Smooth muscle cell (in vitro differentiated cells): ENCODE data around the gene MRGPRF. TPM values are rescaled to one million over a fixed set of nuclear protein-coding genes. Genes with fewer than 3 reads are reported as not detected.

Source experiments
- DNase-seq: peaks from one replicate; lab custom pipeline; 2025; ENCODE audit not compliant: unreplicated experiment; lab: John Stamatoyannopoulos, UW
- H2AFZ ChIP-seq: fragments of 200-600 bp; sonication (generic); 2 replicates; pipeline ENCODE4 v1.6.0; 2016; ENCODE audit warnings: antibody characterized with exemption, low read depth, mild to moderate bottlenecking
- H3F3A ChIP-seq: fragments of 200-600 bp; sonication (generic); 2 replicates; pipeline ENCODE4 v1.6.0; 2017; ENCODE audit warnings: antibody characterized with exemption, low read depth
- H3K27ac ChIP-seq: fragments of 200-600 bp; sonication (generic); 2 replicates; pipeline ENCODE4 v1.5.1; 2016; ENCODE audit warnings: low read depth, mild to moderate bottlenecking
- H3K27me3 ChIP-seq: fragments of 200-600 bp; sonication (generic); 2 replicates; pipeline ENCODE4 v1.6.1; 2016; ENCODE audit warnings: low read depth, mild to moderate bottlenecking
- H3K36me3 ChIP-seq: fragments of 200-600 bp; sonication (generic); 2 replicates; pipeline ENCODE4 v1.5.1; 2016; ENCODE audit warnings: low read depth
- H3K4me1 ChIP-seq: fragments of 200-600 bp; sonication (generic); 2 replicates; pipeline ENCODE4 v1.5.1; 2016; ENCODE audit warnings: low read depth
- H3K4me2 ChIP-seq: fragments of 200-600 bp; sonication (generic); 2 replicates; pipeline ENCODE4 v1.6.0; 2016; ENCODE audit warnings: mild to moderate bottlenecking
- H3K4me3 ChIP-seq: fragments of 200-600 bp; sonication (generic); 2 replicates; pipeline ENCODE4 v1.5.1; 2016; ENCODE audit warnings: mild to moderate bottlenecking
- H3K79me2 ChIP-seq: fragments of 200-600 bp; sonication (generic); 2 replicates; pipeline ENCODE4 v1.6.0; 2016; ENCODE audit warnings: low read depth, mild to moderate bottlenecking
- H3K9ac ChIP-seq: fragments of 200-600 bp; sonication (generic); 2 replicates; pipeline ENCODE4 v1.6.0; 2016; ENCODE audit warnings: low read depth
- H3K9me3 ChIP-seq: fragments of 200-600 bp; sonication (generic); replicated peaks from 2 replicates; pipeline ENCODE4 v1.5.1; 2016; ENCODE audit warnings: low read depth
- H4K20me1 ChIP-seq: fragments of 200-600 bp; sonication (generic); 2 replicates; pipeline ENCODE4 v1.6.0; 2016; ENCODE audit warnings: low read depth
- WGBS: methylation state at CpG from one replicate; pipeline ENCODE4 v1.1.7; 2016; ENCODE audit warnings: low lambda C conversion rate; 5-methylcytosine and 5-hydroxymethylcytosine counted together
- polyA plus RNA-seq: library from polyadenylated mRNA; unstranded; fragments of >200 nt; fragmentation: Nextera tagmentation; extraction: Ambion mirVana; gene quantifications from 2 replicates; pipeline ENCODE4 v1.2.1, GENCODE V29; 2016
- total RNA-seq: library from RNA; depleted of rRNA; stranded (reverse); fragments of >200 nt; gene quantifications from 2 replicates; pipeline ENCODE4 v1.2.3, GENCODE V29; 2014
- TF ChIP-seq, protein P1 (sequence below): fragments of 200-600 bp; sonication (generic); IDR thresholded peaks from 2 replicates; pipeline ENCODE4 v1.5.1; 2017; ENCODE audit warnings: borderline replicate concordance, mild to moderate bottlenecking, antibody characterized with exemption; ENCODE audit not compliant: insufficient read depth, poor library complexity, severe bottlenecking

Gene MRGPRF
- total and polyA plus RNA-seq, 2 experiments from 2014 or later: 6.7 to 17.2 TPM

DNA sequence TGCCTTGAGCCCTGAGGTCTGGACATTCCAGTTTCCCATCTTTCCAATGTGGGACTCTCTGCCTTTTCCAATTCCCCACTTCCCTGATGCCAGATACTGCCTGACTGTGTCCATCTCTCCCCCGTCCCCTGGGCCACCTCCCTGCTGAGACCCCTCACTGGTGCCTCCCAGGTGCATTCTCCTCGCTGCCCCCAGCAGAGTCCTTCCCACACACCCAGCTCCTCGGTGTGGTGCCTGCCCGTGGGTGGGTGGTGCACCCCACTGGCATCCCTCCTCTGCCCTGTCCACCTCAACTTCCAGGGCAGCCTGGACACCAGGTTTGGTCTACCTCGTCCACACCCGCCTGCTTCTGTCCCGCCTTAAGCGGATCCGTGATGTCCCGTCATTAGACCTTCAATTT lies 4.9 kb upstream of the MRGPRF start:
- TF ChIP-seq, protein P1, sequence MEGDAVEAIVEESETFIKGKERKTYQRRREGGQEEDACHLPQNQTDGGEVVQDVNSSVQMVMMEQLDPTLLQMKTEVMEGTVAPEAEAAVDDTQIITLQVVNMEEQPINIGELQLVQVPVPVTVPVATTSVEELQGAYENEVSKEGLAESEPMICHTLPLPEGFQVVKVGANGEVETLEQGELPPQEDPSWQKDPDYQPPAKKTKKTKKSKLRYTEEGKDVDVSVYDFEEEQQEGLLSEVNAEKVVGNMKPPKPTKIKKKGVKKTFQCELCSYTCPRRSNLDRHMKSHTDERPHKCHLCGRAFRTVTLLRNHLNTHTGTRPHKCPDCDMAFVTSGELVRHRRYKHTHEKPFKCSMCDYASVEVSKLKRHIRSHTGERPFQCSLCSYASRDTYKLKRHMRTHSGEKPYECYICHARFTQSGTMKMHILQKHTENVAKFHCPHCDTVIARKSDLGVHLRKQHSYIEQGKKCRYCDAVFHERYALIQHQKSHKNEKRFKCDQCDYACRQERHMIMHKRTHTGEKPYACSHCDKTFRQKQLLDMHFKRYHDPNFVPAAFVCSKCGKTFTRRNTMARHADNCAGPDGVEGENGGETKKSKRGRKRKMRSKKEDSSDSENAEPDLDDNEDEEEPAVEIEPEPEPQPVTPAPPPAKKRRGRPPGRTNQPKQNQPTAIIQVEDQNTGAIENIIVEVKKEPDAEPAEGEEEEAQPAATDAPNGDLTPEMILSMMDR: no peak

DNA sequence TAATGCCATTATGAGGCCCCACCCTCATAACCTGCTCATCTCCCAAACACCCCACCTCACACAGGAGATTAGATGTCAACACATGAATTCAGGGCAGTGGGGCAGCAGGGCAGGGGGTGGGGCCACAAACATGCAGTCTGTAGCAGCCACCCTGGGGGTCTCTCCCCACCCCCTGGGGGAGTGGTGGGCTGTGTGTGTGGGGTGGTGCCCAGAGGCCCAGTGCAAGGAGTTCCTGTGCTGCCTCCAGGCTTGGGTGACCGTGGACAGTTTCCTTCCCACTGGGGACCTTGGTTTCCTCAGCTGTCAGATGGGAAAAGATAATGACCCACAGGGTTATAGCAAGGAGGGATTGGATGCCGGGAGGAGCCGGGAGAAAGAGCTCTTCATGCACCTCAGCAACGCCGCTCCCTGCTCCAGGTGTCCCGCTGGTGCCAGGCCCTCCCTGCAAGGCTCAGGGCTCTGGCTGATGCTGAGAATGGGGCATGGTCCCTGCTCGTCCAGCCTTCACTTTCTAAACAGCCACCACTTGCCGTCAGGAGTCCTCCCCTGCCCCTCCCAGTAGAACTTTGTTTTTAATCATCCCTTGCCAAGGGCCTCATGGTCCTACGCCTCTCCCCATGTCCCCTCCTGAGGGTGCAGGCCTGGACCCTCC lies 2.0 kb upstream of the MRGPRF start:
- TF ChIP-seq, protein P1: no peak
- H4K20me1 ChIP-seq: no peaks in the 10 kb centered on the region
- H3K9me3 ChIP-seq: no peaks in the 10 kb centered on the region
- H3K4me2 ChIP-seq: peak overlapping the region; percentile 87
- H3K4me1 ChIP-seq: peaks cover 38% of the 10 kb centered on the region
- H2AFZ ChIP-seq: no peak overlapping the region
- DNase-seq: no peak
- H3K79me2 ChIP-seq: no peaks in the 10 kb centered on the region
- WGBS: 65% methylated on average over 9 of the region's 9 CpGs
- H3K4me3 ChIP-seq: no peak overlapping the region
- H3K27ac ChIP-seq: peak overlapping the region; percentile 71
- no peaks in the 10 kb centered on the region for H3K36me3 ChIP-seq
- no peak overlapping the region for H3K9ac ChIP-seq
- H3F3A ChIP-seq: peaks cover 13% of the 10 kb centered on the region
- no peaks in the 10 kb centered on the region for H3K27me3 ChIP-seq

More for the DNA sequence above, 4.9 kb upstream of the MRGPRF start:
- peaks cover 13% of the 10 kb centered on the region for H3K4me1 ChIP-seq
- H3K9me3 ChIP-seq: no peaks in the 10 kb centered on the region
- no peak overlapping the region for H3K27ac ChIP-seq
- DNase-seq: no peak
- H3F3A ChIP-seq: peaks cover 13% of the 10 kb centered on the region
- H2AFZ ChIP-seq: no peak overlapping the region
- no peak overlapping the region for H3K4me3 ChIP-seq
- no peaks in the 10 kb centered on the region for H4K20me1 ChIP-seq
- H3K9ac ChIP-seq: no peak overlapping the region
- H3K36me3 ChIP-seq: no peaks in the 10 kb centered on the region
- H3K79me2 ChIP-seq: no peaks in the 10 kb centered on the region
- no peak overlapping the region for H3K4me2 ChIP-seq
- 88% methylated on average over 10 of the region's 10 CpGs for WGBS
- no peaks in the 10 kb centered on the region for H3K27me3 ChIP-seq

DNA sequence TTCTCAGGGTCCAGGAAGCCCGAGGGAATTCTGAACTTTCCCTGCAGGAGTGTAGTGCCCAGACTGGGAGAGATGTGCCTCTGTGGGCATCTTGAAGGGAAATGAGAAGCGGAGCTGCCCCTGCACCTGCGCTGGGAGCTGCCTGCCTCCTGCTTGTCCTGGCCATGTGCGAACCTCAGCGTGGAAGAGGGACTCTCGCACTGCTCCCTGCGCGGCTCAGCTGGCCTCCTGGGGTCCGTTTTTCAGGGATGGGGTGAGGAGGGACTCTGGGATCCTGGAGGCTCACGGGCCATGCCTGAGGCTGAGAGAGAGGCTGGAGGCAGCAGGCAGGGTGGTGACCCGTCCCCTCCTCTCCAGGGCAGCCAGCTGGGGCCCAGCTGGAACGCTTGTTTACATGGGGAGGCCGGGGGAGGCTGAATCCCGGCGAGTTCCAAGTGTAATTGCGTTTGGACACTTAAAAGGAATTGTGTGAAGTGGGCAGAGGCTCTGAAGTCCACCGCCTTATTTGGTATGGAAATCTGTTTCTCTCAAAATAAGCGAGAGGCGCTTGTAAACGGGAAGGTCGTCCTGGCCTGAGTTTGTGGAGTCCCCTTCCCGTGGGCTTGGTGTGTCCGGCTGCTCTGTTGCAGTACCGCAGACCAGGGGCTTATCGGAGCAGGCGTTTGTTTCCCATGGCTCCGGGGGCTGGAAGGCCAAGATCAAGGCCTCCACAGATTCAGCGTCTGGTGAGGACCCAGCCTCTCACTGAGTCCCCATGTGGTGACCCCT lies 1.2 kb upstream of the MRGPRF start:
- H3K27ac ChIP-seq: peak overlapping the region; percentile 71
- H3K4me2 ChIP-seq: peak overlapping the region; percentile 87
- H3F3A ChIP-seq: peaks cover 16% of the 10 kb centered on the region
- TF ChIP-seq, protein P1: no peak
- no peaks in the 10 kb centered on the region for H3K27me3 ChIP-seq
- no peak overlapping the region for H3K9ac ChIP-seq
- H3K36me3 ChIP-seq: no peaks in the 10 kb centered on the region
- peaks cover 39% of the 10 kb centered on the region for H3K4me1 ChIP-seq
- H2AFZ ChIP-seq: no peak overlapping the region
- 21% methylated on average over 28 of the region's 28 CpGs for WGBS
- H4K20me1 ChIP-seq: no peaks in the 10 kb centered on the region
- no peaks in the 10 kb centered on the region for H3K9me3 ChIP-seq
- H3K4me3 ChIP-seq: peak overlapping the region; percentile 52
- H3K79me2 ChIP-seq: no peaks in the 10 kb centered on the region
- no peak for DNase-seq
